GM12878 (cell line): ENCODE measurements around the gene CAPN2. TPM values are rescaled to one million over a fixed set of nuclear protein-coding genes. Genes with fewer than 3 reads are reported as not detected.

Source experiments
- ATAC-seq: fragments of 200-7000 bp; cut with Tn5 transposase; 3 replicates; pipeline ENCODE4 v1.9.1; 2020; ENCODE audit warnings: mild to moderate bottlenecking, moderate library complexity
- BruUV-seq: library from RNA; stranded (reverse); fragments of 400-500 nt; replicated peaks from 2 replicates; lab custom pipeline; 2021; lab: Mats Ljungman, UMichigan
- CTCF ChIA-PET: fragments of 300-600 bp; sonication (Branson Sonifier 250); formaldehyde crosslinking; extraction: SDS; loops from one replicate; lab custom pipeline; 2021; ENCODE audit warnings: inconsistent platforms; lab: Yijun Ruan, JAX
- POLR2A ChIA-PET: fragments of 350-600 bp; formaldehyde crosslinking; extraction: SDS; loops from one replicate; lab custom pipeline; 2021; ENCODE audit warnings: inconsistent platforms; lab: Charles Lee
- RAD21 ChIA-PET: fragments of 300-600 bp; sonication (Branson Sonifier 250); formaldehyde crosslinking; loops from one replicate; lab custom pipeline; 2023; ENCODE audit warnings: antibody characterized with exemption; ENCODE audit not compliant: unreplicated experiment; lab: Charles Lee
- SMC1A ChIA-PET: fragments of 300-600 bp; sonication (Branson Sonifier 250); formaldehyde crosslinking; loops from one replicate; lab custom pipeline; 2023; ENCODE audit not compliant: unreplicated experiment, uncharacterized antibody; lab: Charles Lee
- DNase-seq: peaks from one replicate; pipeline ENCODE4 v3.0.0-alpha.2; 2011; ENCODE audit warnings: low read depth, low spot score
- FAIRE-seq: peaks from 3 replicates; lab custom pipeline; 2011; peaks lifted over from hg19 to GRCh38; lab: Jason Lieb, UNC
- H2AFZ ChIP-seq: 2 replicates; pipeline ENCODE4 v1.6.0; 2011; ENCODE audit warnings: low read depth, low read length, control low read depth; ENCODE audit not compliant: control insufficient read depth
- H3K27ac ChIP-seq: 2 replicates; pipeline ENCODE4 v1.5.1; 2011; ENCODE audit warnings: control low read depth; ENCODE audit not compliant: control insufficient read depth, insufficient read depth
- H3K27me3 ChIP-seq, 2 experiments: replicated peaks in 1 of 2; 2 replicates each; pipeline versions ENCODE4 v1.6.0 to v1.6.1; 2011; ENCODE audit warnings: low read length in 1 of 2; ENCODE audit not compliant: control insufficient read depth in 2 of 2, insufficient read depth in 2 of 2
- H3K36me3 ChIP-seq, 2 experiments: 2 replicates each; pipeline ENCODE4 v1.5.1; 2011; ENCODE audit warnings: low read length in 1 of 2; ENCODE audit not compliant: control insufficient read depth in 2 of 2, insufficient read depth in 2 of 2
- H3K4me1 ChIP-seq: 2 replicates; pipeline ENCODE4 v1.6.1; 2011; ENCODE audit warnings: mild to moderate bottlenecking, low read length, moderate library complexity, mixed read lengths; ENCODE audit not compliant: control insufficient read depth, insufficient read depth
- H3K4me2 ChIP-seq: 2 replicates; pipeline ENCODE4 v1.6.0; 2011; ENCODE audit warnings: control low read depth; ENCODE audit not compliant: control insufficient read depth, insufficient read depth
- H3K4me3 ChIP-seq: fragments of 200-600 bp; sonication (generic); 2 replicates; pipeline ENCODE4 v1.5.1; 2016
- H3K79me2 ChIP-seq: 2 replicates; pipeline ENCODE4 v1.6.0; 2011; ENCODE audit warnings: low read length; ENCODE audit not compliant: control insufficient read depth, insufficient read depth
- H3K9ac ChIP-seq: 2 replicates; pipeline ENCODE4 v1.8.0; 2011; ENCODE audit warnings: low read length, control low read depth, mixed read lengths; ENCODE audit not compliant: control insufficient read depth, insufficient read depth
- H3K9me3 ChIP-seq: replicated peaks from 3 replicates; pipeline ENCODE4 v1.5.1; 2011; ENCODE audit warnings: mild to moderate bottlenecking, low read length; ENCODE audit not compliant: control insufficient read depth, insufficient read depth
- H4K20me1 ChIP-seq: 2 replicates; pipeline ENCODE4 v1.6.0; 2011; ENCODE audit not compliant: control insufficient read depth, insufficient read depth
- BCLAF1 ChIP-seq: fragments of 450-650 bp; IDR thresholded peaks from 2 replicates; pipeline ENCODE4 v1.6.1; 2017; ENCODE audit warnings: antibody characterized with exemption, mild to moderate bottlenecking, moderate library complexity
- CHD4 ChIP-seq: fragments of 200-600 bp; sonication (generic); IDR thresholded peaks from 2 replicates; pipeline ENCODE4 v1.6.1; 2016; ENCODE audit warnings: mild to moderate bottlenecking
- HCFC1 ChIP-seq: fragments of 150-350 bp; IDR thresholded peaks from 2 replicates; pipeline ENCODE4 v1.6.1; 2014; ENCODE audit warnings: low read length
- RFX5 ChIP-seq: IDR thresholded peaks from 2 replicates; pipeline ENCODE4 v1.6.1; 2011; ENCODE audit warnings: low read depth, low read length, improper control_type of control experiment
- STAT3 ChIP-seq: IDR thresholded peaks from 2 replicates; pipeline ENCODE4 v1.6.1; 2011; ENCODE audit warnings: low read depth, low read length, improper control_type of control experiment
- WGBS: methylation state at CpG from one replicate; pipeline ENCODE4 v1.1.6; 2016; ENCODE audit warnings: low lambda C conversion rate; ENCODE audit not compliant: insufficient replicate concordance, insufficient coverage; ENCODE audit errors: missing lambda C conversion rate; 5-methylcytosine and 5-hydroxymethylcytosine counted together
- in situ Hi-C: fragments of 300-500 bp; cut with MboI; formaldehyde crosslinking; loops from 9 replicates; pipeline ENCODE4 v1.14.3; 2018; ENCODE audit warnings: mixed read lengths
- intact Hi-C: fragments of 100-400 bp; cut with micrococcal nuclease; formaldehyde crosslinking; loops from one replicate; pipeline ENCODE4 v1.14.2; 2022; ENCODE audit not compliant: unreplicated experiment
- polyA plus RNA-seq, 11 experiments: library from polyadenylated mRNA; depleted of rRNA in 4 of 11; unstranded in 6 of 11; stranded (reverse) in 5 of 11; fragments of >200 nt; fragmentation: Nextera tagmentation in 4 of 11; fragmentation: Illumina TruSeq in 1 of 11; extraction: Ambion mirVana in 4 of 11; extraction: Trizol in 1 of 11; gene quantifications; 1 replicate in 1 of 11; 2 replicates in 10 of 11; pipeline versions ENCODE4 v1.2.1 to v1.2.3, GENCODE V29; 2011 to 2016; ENCODE audit warnings: inconsistent platforms in 2 of 11, missing spikeins in 2 of 11, low read depth in 1 of 11
- total RNA-seq, 4 experiments: library from RNA; depleted of rRNA in 3 of 4; stranded (reverse); fragments of >200 nt in 3 of 4; fragmentation: Illumina TruSeq in 1 of 4; extraction: Trizol in 1 of 4; gene quantifications; 2 replicates each; pipeline versions ENCODE4 v1.2.1 to v1.2.3, GENCODE V29; 2013 to 2021

The CAPN2 gene
- total and polyA plus RNA-seq, 10 of the 15 experiments (the other 5 are each of a cell fraction or from before 2014, with no cell fraction given) = 6.0 to 21.4 (median 16.6) TPM

- Histone ChIP-seq H2AFZ (no peak overlapping the region), H3K4me3 (no peak overlapping the region), H3K4me2 (no peak overlapping the region), H3K36me3 (no peaks in the 10 kb centered on the region), H3K27me3 (no peaks in the 10 kb centered on the region), H3K79me2 (no peaks in the 10 kb centered on the region), H3K9ac (no peak overlapping the region), H3K27ac (no peak overlapping the region), H4K20me1 (no peaks in the 10 kb centered on the region), H3K9me3 (no peaks in the 10 kb centered on the region), H3K4me1 (no peaks in the 10 kb centered on the region)
- in situ Hi-C loops (loop anchor here (25.0 kb wide), 1 partner anchor 516 kb away; the partner anchor contains the start of gene NVL), intact Hi-C loops (no loop called here)
- FAIRE-seq = no peak
- TF ChIP-seq CHD4 = no peak
- TF ChIP-seq BCLAF1 = no peak
- no peak for TF ChIP-seq STAT3
- TF ChIP-seq HCFC1 = no peak
- no peak for TF ChIP-seq RFX5
- ChIA-PET SMC1A (no interaction called here), CTCF (no interaction called here), RAD21 (interaction anchor here (0.9 kb wide), 1 partner anchor 39 kb away, joined by 3 read pairs; no protein-coding TSS in a partner anchor), POLR2A (no interaction called here)
- no peak for ATAC-seq
- no peak for DNase-seq
- BruUV-seq = no TSS peak
- WGBS = 78% methylated on average over 11 of the region's 11 CpGs
Observed at GRCh38 chr1:223820971-223821370, 108.6 kb downstream of the CAPN2 start.
